WI38 (cell line): Measurements from ENCODE around the gene TLR2.

Experiments used
- H3K4me3 ChIP-seq: 2 replicates; pipeline ENCODE4 v1.5.1; 2011; ENCODE audit warnings: low read depth, mild to moderate bottlenecking, control low read depth, low read length
- CTCF ChIP-seq: IDR thresholded peaks from 2 replicates; pipeline ENCODE4 v1.5.1; 2012; ENCODE audit warnings: low read depth, mild to moderate bottlenecking, control low read depth, low read length

The TLR2 gene

GRCh38 chr4:153684182-153684970 is at the start of gene TLR2:
TSS of gene TLR2 (plus strand) at chr4:153684280. CDS start at chr4:153702908, 18,628 bp downstream.
- peak within 1 kb of the TSS; percentile 50 for H3K4me3 ChIP-seq
- no peak for TF ChIP-seq CTCF

DNA sequence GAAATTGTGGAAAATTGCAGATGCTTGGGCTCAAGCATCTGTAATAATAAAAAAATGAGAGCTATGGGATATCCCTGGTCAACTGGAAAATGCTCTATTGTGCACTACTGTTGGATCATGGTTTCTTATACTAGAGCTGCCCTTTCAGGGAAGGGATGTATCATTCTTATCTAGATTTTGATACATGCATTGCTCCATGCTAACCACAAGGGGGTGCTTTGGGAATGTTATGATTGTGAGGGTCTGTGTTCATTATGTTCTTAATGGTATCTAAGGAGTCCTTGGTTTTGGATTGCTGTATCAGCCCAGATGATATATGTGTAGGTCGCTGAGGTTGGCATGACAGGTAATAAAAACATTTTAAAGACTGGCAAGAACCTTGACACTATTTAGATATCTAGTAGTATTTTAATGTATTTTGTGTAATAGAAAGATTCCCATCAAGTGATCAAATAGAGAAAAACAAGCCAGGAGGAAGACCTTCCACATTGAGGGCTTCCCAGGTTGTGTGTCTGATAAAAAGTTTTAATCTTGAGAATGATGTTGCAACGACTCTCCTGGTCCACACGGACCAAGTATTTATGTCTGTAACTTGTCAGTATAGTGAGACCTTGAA is 49.2 kb upstream of the TLR2 start:
- peak; percentile 38 for TF ChIP-seq CTCF
- no peak overlapping the region for H3K4me3 ChIP-seq

DNA sequence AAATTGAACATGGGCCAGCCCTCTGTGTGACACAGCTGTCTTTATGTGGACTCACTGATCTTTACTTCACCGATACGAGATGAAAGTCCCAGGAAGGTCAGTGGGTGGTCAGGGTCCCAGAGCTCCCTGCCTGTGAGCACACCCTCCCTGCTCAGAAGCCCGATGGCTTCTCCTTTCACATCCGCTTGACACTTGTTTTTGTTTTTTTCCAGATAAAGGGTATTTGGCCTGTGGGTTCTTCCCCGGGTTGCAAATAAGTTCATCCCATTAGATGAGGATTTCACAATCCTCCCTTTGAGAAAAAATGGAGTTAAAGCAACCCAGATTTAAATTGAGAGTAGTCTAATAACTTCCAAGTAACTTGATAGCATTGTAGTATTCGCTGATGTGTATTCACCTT is 48.2 kb upstream of the TLR2 start:
- TF ChIP-seq CTCF, result no peak

DNA sequence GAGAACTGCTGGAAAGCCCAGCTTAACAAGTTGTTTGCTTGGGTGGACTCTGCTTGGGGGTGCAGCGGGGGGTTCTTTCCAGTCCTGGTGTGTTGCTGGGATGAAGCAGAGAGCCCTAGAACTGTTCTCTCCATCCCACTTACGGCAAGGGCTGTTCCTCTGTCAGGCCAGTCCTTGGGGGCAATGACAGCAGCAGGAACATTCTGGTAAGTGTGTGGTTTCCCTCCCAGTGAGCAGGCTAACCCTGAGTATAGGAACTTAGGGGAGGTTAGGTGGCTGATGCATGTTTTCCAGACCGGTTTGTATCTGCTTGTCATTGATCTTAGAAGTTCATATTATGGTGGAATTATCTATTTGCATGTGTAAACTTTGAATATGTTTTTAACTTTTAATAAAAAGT is 46.9 kb upstream of the TLR2 start:
- TF ChIP-seq CTCF, result no peak
- H3K4me3 ChIP-seq, result no peak overlapping the region

More for the DNA sequence above, 48.2 kb upstream of the TLR2 start:
- no peak overlapping the region for H3K4me3 ChIP-seq

DNA sequence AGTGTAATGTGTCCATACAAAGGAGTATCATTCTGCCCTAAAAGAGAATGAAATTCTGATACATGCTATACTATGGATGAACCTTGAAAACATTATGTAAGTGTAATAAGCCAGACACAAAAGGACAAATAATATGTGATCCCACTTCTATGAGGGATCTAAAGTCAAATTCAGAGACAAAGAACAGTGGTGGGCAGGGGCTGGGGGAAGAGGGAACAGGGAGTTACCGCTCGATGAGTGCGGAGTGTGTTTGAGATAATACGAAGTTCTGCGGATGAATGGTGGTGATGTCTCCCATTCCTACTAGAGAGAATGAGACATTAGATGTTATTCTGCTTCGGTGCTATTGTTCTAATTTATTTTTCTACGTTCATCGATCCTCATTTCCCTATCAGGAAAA is 46.1 kb upstream of the TLR2 start:
- no peak for TF ChIP-seq CTCF
- H3K4me3 ChIP-seq, result no peak overlapping the region

DNA sequence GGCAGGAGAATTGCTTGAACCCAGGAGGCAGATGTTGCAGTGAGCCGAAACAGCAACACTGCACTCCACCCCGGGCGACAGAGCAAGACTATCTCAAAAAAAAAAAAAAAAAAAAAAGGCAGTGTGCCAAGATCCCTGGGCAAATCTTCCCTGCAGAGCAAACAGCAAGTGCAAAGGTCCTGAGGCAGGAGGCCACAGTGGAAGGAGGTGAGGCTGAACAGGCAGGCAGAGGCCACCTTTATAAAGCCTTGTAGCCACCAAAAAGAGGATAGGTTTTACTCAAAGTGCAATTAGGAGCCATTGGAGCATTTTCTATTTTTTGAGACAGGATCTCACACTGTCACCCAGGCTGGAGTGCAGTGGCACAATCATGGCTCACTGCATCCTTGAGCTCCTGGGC is 45.1 kb upstream of the TLR2 start:
- no peak for TF ChIP-seq CTCF
- H3K4me3 ChIP-seq, result no peak overlapping the region
